PC-3 (cell line): Measurements from ENCODE around the gene SDE2.

Experiments used
- EZH2 ChIP-seq: fragments of 300-600 bp; sonication (generic); IDR thresholded peaks from one replicate; pipeline ENCODE4 v1.6.1; 2017; ENCODE audit warnings: antibody characterized with exemption, mild to moderate bottlenecking, low read length; ENCODE audit not compliant: unreplicated experiment
- TF ChIP-seq, protein P1 (sequence below): fragments of 300-600 bp; sonication (generic); conservative IDR thresholded peaks from 2 replicates; pipeline ENCODE4 v1.5.1; 2017; ENCODE audit warnings: antibody characterized with exemption, low read depth, mild to moderate bottlenecking, low read length

- TF ChIP-seq, protein P1, sequence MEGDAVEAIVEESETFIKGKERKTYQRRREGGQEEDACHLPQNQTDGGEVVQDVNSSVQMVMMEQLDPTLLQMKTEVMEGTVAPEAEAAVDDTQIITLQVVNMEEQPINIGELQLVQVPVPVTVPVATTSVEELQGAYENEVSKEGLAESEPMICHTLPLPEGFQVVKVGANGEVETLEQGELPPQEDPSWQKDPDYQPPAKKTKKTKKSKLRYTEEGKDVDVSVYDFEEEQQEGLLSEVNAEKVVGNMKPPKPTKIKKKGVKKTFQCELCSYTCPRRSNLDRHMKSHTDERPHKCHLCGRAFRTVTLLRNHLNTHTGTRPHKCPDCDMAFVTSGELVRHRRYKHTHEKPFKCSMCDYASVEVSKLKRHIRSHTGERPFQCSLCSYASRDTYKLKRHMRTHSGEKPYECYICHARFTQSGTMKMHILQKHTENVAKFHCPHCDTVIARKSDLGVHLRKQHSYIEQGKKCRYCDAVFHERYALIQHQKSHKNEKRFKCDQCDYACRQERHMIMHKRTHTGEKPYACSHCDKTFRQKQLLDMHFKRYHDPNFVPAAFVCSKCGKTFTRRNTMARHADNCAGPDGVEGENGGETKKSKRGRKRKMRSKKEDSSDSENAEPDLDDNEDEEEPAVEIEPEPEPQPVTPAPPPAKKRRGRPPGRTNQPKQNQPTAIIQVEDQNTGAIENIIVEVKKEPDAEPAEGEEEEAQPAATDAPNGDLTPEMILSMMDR, result no peak
- TF ChIP-seq EZH2, result no peak
Observed at GRCh38 chr1:225941187-225941941, 57.8 kb downstream of the SDE2 start, which contains the start of gene LEFTY2.
